Measurements from ENCODE around the gene KDM1A.

Gene KDM1A

DNA sequence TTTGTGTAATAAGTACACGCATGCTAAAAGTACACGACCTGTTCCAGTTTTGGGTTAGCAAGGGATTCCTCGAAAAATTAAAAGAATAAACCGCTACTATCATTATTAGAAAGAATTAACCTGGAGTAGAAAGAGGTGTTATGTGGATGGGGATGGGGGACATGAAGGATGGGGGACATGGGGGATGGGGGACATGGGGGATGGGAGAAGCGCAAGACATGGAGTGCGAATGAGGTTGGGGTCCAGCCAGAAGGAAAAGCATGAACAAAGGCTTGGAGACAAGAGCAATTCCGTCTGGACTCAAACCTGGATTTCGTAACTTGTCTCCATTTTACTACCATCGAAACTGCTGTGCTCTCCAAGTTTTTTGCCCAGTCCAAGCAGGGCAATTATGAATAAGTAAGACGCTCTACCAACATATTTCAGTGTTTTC, 591 bp upstream of the KDM1A start:
- DNase-seq: peak in 1 of 2 experiments; percentile 51

DNA sequence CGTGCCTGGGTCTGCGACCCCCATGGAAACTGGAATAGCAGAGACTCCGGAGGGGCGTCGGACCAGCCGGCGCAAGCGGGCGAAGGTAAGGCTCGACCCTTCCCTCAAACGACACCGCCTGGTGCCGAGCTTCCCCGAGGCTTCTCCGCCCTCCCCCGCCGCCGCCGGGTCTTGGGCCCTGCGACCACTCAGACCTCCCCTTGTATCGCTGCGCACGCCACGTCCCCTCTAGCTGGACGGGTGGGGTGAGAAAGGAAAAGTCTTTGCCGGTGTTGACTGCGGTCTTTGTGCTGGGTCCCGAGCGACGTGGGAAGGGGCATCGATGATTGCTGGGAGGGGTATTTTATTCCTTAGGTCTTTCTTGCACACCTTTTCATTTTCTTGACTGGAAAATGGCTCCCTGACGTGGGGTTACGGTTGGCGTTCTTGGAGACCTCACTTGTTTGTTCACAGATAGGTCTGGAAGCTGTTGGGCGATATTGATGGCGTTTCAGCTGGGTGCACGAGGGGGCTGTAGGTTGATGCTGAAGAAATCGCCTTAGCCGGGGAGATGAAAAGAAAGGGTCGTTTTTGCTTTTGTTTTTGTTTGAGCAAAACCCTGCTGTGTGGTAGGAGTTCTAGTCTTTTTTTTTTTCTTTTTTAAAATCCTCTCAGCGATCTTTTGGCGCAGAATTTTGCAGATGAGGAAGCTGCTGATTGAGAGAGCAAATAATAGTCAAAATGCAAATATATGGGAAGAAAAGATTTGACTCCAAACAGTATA, 776 bp downstream of the KDM1A start:
- peak; percentile 49 to 53 for DNase-seq

- peak; percentile 21 to 64 for DNase-seq
These were observed 1.6 kb downstream of the KDM1A start for GRCh38 chr1:23020706-23021405.

- no peak for DNase-seq
These were observed 2.6 kb downstream of the KDM1A start for GRCh38 chr1:23021834-23022233.

GRCh38 chr1:23023174-23023845, 4.0 kb downstream of the KDM1A start:
- no peak for DNase-seq

GRCh38 chr1:23026568-23026967, 7.3 kb downstream of the KDM1A start:
- no peak for DNase-seq

- no peak for DNase-seq
These were observed 8.2 kb downstream of the KDM1A start for GRCh38 chr1:23027352-23027907.

DNA sequence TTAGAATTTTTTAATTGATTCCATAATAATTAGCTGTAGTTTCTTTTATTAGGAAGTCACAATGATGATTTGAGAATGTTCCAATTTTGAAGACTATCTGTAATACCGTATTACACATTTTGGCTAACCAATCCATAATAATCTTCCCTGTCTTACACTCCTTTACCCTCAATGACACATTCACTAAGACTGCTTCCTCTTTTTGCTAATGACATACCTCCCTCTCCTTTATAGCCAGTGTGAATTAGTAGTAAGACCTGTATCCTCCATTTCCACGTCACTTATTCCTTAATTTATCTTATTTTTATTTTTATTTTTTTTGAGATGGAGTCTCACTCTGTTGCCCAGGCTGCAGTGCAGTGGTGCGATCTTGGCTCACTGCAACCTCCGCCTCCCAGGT, 10.1 kb downstream of the KDM1A start:
- DNase-seq: no peak

DNA sequence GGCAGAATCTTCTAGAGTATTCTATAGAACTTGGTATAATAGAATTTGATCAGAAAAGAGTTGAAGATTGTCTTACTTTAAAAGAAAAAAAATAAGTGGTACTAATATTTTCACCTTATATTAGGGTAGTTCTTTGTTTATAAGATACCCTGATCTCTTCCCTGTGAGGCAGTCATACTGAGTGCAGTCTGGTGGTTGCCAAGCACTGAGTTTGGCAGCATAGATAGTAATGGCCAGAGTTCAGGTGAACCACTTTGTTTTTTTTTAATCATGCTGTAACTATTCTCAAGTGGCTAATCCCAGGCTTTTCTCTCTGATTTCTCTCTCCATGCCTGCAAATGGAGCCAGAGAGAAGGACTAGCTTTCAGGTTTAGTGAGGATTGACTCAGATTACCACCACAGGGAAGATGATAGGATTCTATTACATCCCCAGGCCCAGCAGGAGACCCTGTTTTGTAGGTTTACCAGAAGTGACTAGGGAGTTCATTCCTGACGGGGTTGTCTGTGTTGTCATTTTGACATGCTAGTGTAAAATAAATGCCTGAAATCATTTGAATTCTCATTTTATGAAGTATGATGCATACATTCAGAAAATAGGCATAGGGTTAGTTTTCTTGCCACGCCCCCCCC, 16.7 kb downstream of the KDM1A start:
- DNase-seq: peak; percentile 25 to 29

- DNase-seq: no peak
These were observed 17.9 kb downstream of the KDM1A start for GRCh38 chr1:23037081-23037740.

GRCh38 chr1:23039308-23039826, 20.1 kb downstream of the KDM1A start:
- DNase-seq: no peak

GRCh38 chr1:23040509-23040908, 21.2 kb downstream of the KDM1A start:
- DNase-seq: no peak

- DNase-seq: no peak
These were observed 24.8 kb downstream of the KDM1A start for GRCh38 chr1:23044035-23044434.

DNA sequence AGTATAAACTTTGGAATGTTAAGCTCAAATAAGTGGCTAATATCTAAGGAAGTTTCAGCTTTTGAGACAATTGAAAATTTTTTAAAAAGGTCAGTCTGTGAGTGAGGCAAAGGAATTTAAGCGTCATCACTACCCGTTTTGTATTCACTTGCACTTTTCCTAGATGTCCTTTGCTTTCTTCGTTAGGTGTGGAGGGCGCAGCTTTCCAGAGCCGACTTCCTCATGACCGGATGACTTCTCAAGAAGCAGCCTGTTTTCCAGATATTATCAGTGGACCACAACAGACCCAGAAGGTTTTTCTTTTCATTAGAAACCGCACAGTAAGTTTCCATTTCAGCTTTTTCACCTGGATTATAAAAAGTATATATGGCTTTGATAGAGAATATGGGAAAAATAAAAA, 30.9 kb downstream of the KDM1A start:
- DNase-seq: no peak

GRCh38 chr1:23051290-23051909, 32.1 kb downstream of the KDM1A start:
- DNase-seq: no peak

- no peak for DNase-seq
These were observed 38.0 kb downstream of the KDM1A start for GRCh38 chr1:23057301-23057700.

DNA sequence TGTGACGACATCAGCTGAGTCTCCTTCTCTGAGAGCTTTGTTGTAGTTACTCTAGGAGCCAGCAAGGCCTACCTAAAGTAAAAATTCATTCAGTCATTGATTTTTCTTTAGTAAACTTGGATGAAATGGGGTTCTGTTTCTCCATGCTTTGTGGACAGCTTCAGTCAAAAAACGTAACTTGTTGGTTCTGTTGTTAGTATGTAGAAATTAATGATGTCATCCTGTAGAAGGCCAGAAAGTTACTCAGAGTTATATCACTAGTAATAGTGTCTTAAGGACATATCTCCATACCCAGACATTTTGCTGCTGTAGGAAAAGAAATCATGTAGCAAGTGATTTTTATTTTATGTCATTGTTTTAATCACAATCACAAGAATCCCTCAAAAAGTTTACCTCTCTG, 43.0 kb downstream of the KDM1A start:
- no peak for DNase-seq

- no peak for DNase-seq
These were observed 46.1 kb downstream of the KDM1A start for GRCh38 chr1:23065385-23065784.

GRCh38 chr1:23066075-23066474, 46.8 kb downstream of the KDM1A start:
- DNase-seq: no peak

- DNase-seq: no peak
These were observed 49.9 kb downstream of the KDM1A start for GRCh38 chr1:23069149-23069548.

- no peak for DNase-seq
These were observed 50.4 kb downstream of the KDM1A start for GRCh38 chr1:23069675-23070074.

DNA sequence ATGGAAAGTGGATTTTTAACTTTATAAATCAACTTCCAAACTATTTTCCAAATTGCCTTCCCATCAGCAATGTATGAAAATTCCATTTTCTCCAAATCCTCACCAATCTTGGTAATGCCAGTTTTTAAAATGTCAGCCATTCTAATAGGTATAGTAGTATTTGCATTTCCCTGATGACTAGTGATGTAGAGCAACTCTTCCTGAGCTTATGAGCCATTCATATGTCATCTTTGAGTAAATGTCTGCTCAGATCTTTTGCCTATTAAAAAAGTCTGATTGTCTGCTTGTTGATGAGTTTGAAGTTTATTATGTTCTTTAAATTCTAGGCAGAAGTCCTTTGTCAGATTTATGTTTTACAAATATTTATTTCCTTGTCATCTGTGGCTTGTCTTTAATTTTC, 54.7 kb downstream of the KDM1A start:
- no peak for DNase-seq

Measured in NCI-H524 (cell line).